ENCODE data around the gene ZNF133. TPM values are rescaled to one million over a fixed set of nuclear protein-coding genes. Genes with fewer than 3 reads are reported as not detected.

Gene ZNF133
- total RNA-seq, 1 experiment from 2014 or later: 9.3 TPM

- no TSS peak for BruUV-seq (replicated peaks)
- Histone ChIP-seq H3K4me3 (ENCODE audit: low read depth, low read length, poor library complexity, severe bottlenecking) (no peak overlapping the region), H3K36me3 (ENCODE audit: insufficient read depth, low read length, poor library complexity, severe bottlenecking) (no peaks in the 10 kb centered on the region), H3K27me3 (replicated peaks; ENCODE audit: insufficient read depth, low read depth, low read length, poor library complexity) (no peaks in the 10 kb centered on the region), H3K4me1 (ENCODE audit: insufficient read depth, low read length, poor library complexity, severe bottlenecking) (no peaks in the 10 kb centered on the region), H3K27ac (ENCODE audit: low read depth, low read length, poor library complexity, severe bottlenecking) (no peak overlapping the region), H3K9me3 (ENCODE audit: low read depth, low read length, poor library complexity, severe bottlenecking) (no peaks in the 10 kb centered on the region)
- intact Hi-C loops (cut with micrococcal nuclease; ENCODE audit: unreplicated experiment): no loop called here
- ChIA-PET CTCF (no interaction called here), POLR2A (ENCODE audit: low non-redundant PET) (interaction anchor here (0.6 kb wide), 1 partner anchor 92 kb away, joined by 3 read pairs; no protein-coding TSS in a partner anchor)
- TF ChIP-seq CTCF (conservative IDR thresholded peaks at IDR 0.05; ENCODE audit: low read depth, low read length) (no peak), EZH2 (IDR thresholded peaks at IDR 0.05; ENCODE audit: borderline replicate concordance, low read depth, low read length, poor library complexity, severe bottlenecking) (no peak)
- DNase-seq (ENCODE audit: low spot score): no peak
Observed at GRCh38 chr20:18310592-18310991, 22.3 kb downstream of the ZNF133 start.

GRCh38 chr20:18312723-18313122, 24.4 kb downstream of the ZNF133 start:
- Histone ChIP-seq H3K4me3 (ENCODE audit: low read depth, low read length, poor library complexity, severe bottlenecking) (no peak overlapping the region), H3K27ac (ENCODE audit: low read depth, low read length, poor library complexity, severe bottlenecking) (no peak overlapping the region), H3K4me1 (ENCODE audit: insufficient read depth, low read length, poor library complexity, severe bottlenecking) (no peaks in the 10 kb centered on the region), H3K9me3 (ENCODE audit: low read depth, low read length, poor library complexity, severe bottlenecking) (no peaks in the 10 kb centered on the region), H3K27me3 (replicated peaks; ENCODE audit: insufficient read depth, low read depth, low read length, poor library complexity) (no peaks in the 10 kb centered on the region), H3K36me3 (ENCODE audit: insufficient read depth, low read length, poor library complexity, severe bottlenecking) (no peaks in the 10 kb centered on the region)
- DNase-seq (ENCODE audit: low spot score): no peak
- ChIA-PET POLR2A (ENCODE audit: low non-redundant PET) (no interaction called here), CTCF (no interaction called here)
- TF ChIP-seq CTCF (conservative IDR thresholded peaks at IDR 0.05; ENCODE audit: low read depth, low read length): no peak
- TF ChIP-seq EZH2 (IDR thresholded peaks at IDR 0.05; ENCODE audit: borderline replicate concordance, low read depth, low read length, poor library complexity, severe bottlenecking): no peak
- intact Hi-C loops (cut with micrococcal nuclease; ENCODE audit: unreplicated experiment): no loop called here
- BruUV-seq (replicated peaks): no TSS peak

GRCh38 chr20:18313411-18313810, 25.1 kb downstream of the ZNF133 start:
- Histone ChIP-seq H3K4me3 (ENCODE audit: low read depth, low read length, poor library complexity, severe bottlenecking) (no peak overlapping the region), H3K27me3 (replicated peaks; ENCODE audit: insufficient read depth, low read depth, low read length, poor library complexity) (no peaks in the 10 kb centered on the region), H3K9me3 (ENCODE audit: low read depth, low read length, poor library complexity, severe bottlenecking) (no peaks in the 10 kb centered on the region), H3K27ac (ENCODE audit: low read depth, low read length, poor library complexity, severe bottlenecking) (no peak overlapping the region), H3K36me3 (ENCODE audit: insufficient read depth, low read length, poor library complexity, severe bottlenecking) (no peaks in the 10 kb centered on the region), H3K4me1 (ENCODE audit: insufficient read depth, low read length, poor library complexity, severe bottlenecking) (no peaks in the 10 kb centered on the region)
- no TSS peak for BruUV-seq (replicated peaks)
- ChIA-PET POLR2A (ENCODE audit: low non-redundant PET) (no interaction called here), CTCF (no interaction called here)
- intact Hi-C loops (cut with micrococcal nuclease; ENCODE audit: unreplicated experiment): no loop called here
- TF ChIP-seq CTCF (conservative IDR thresholded peaks at IDR 0.05; ENCODE audit: low read depth, low read length) (no peak), EZH2 (IDR thresholded peaks at IDR 0.05; ENCODE audit: borderline replicate concordance, low read depth, low read length, poor library complexity, severe bottlenecking) (no peak)
- DNase-seq (ENCODE audit: low spot score): no peak
